Stimulated activated CD8-positive, alpha-beta memory T cell treated with anti-CD3 and anti-CD28 coated beads, Interleukin-12 subunit alpha, Interleukin-12 subunit beta, amount 100 ng/mL, for 1 hour (primary cell): Measurements from ENCODE around the gene BMPR1A.
"Not testable (repeated sequence)": the region's sequence is repeated elsewhere in the genome, so short reads cannot be mapped to it uniquely, and the experiment has no call there.

Experiments
- DNase-seq: peaks from one replicate; pipeline ENCODE4 v3.0.0-alpha.2; 2020; ENCODE audit warnings: low read depth

The BMPR1A gene

GRCh38 chr10:86850481-86850880, 94.1 kb downstream of the BMPR1A start:
- DNase-seq, result no peak

- no peak for DNase-seq
Measured at GRCh38 chr10:86851328-86852207, 95.1 kb downstream of the BMPR1A start.

- not testable (repeated sequence) for DNase-seq
Measured at GRCh38 chr10:86853582-86853981, 97.2 kb downstream of the BMPR1A start.

- no peak for DNase-seq
Measured at GRCh38 chr10:86855513-86855912, 99.1 kb downstream of the BMPR1A start.

GRCh38 chr10:86856156-86856555, 99.7 kb downstream of the BMPR1A start:
- DNase-seq, result no peak

GRCh38 chr10:86857128-86857721, 100.8 kb downstream of the BMPR1A start:
- DNase-seq, result no peak

GRCh38 chr10:86858011-86858410, 101.6 kb downstream of the BMPR1A start:
- DNase-seq, result no peak

GRCh38 chr10:86861351-86861750, 104.9 kb downstream of the BMPR1A start:
- DNase-seq, result no peak

- DNase-seq, result no peak
Measured at GRCh38 chr10:86862373-86862772, 106.0 kb downstream of the BMPR1A start.

GRCh38 chr10:86862786-86863483, 106.5 kb downstream of the BMPR1A start:
- DNase-seq, result no peak

- no peak for DNase-seq
Measured at GRCh38 chr10:86863484-86863842, 107.0 kb downstream of the BMPR1A start.

- not testable (repeated sequence) for DNase-seq
Measured at GRCh38 chr10:86865011-86865811, 108.8 kb downstream of the BMPR1A start.

GRCh38 chr10:86867149-86867548, 110.7 kb downstream of the BMPR1A start:
- DNase-seq, result no peak

- no peak for DNase-seq
Measured at GRCh38 chr10:86868353-86868752, 111.9 kb downstream of the BMPR1A start.

- DNase-seq, result no peak
Measured at GRCh38 chr10:86870679-86871078, 114.3 kb downstream of the BMPR1A start.

GRCh38 chr10:86871563-86872183, 115.3 kb downstream of the BMPR1A start:
- no peak for DNase-seq

- no peak for DNase-seq
Measured at GRCh38 chr10:86872757-86873156, 116.3 kb downstream of the BMPR1A start.

GRCh38 chr10:86876748-86877147, 120.3 kb downstream of the BMPR1A start:
- DNase-seq, result no peak

- no peak for DNase-seq
Measured at GRCh38 chr10:86878983-86879713, 122.7 kb downstream of the BMPR1A start.

- no peak for DNase-seq
Measured at GRCh38 chr10:86880971-86881370, 124.6 kb downstream of the BMPR1A start.
